HG03520 (cell line): Measurements from ENCODE around the gene SMG6.
A peak's percentile ranks its signal among the peaks of the same experiment; 100 is the strongest.

ENCODE experiments used
- ATAC-seq: cut with Tn5 transposase; IDR thresholded peaks from one replicate; pipeline ENCODE4 v1.9.1; 2021; ENCODE audit warnings: mild to moderate bottlenecking, moderate library complexity; ENCODE audit not compliant: unreplicated experiment

The SMG6 gene

GRCh38 chr17:2064147-2064489 is 239.5 kb downstream of the SMG6 start:
- ATAC-seq: no peak

GRCh38 chr17:2063261-2064146 is 240.1 kb downstream of the SMG6 start:
- ATAC-seq: no peak

GRCh38 chr17:2062571-2063183 is 240.9 kb downstream of the SMG6 start:
- no peak for ATAC-seq

GRCh38 chr17:2061441-2061958 is 242.1 kb downstream of the SMG6 start:
- no peak for ATAC-seq

- ATAC-seq: no peak
These were observed 242.7 kb downstream of the SMG6 start for GRCh38 chr17:2060681-2061440.

- no peak for ATAC-seq
These were observed 243.3 kb downstream of the SMG6 start for GRCh38 chr17:2060385-2060658.

GRCh38 chr17:2059547-2060384 is 243.8 kb downstream of the SMG6 start:
- ATAC-seq: no peak

- no peak for ATAC-seq
These were observed 244.7 kb downstream of the SMG6 start for GRCh38 chr17:2058586-2059546.

- ATAC-seq: no peak
These were observed 245.6 kb downstream of the SMG6 start for GRCh38 chr17:2057760-2058585.

GRCh38 chr17:2057175-2057759 is 246.3 kb downstream of the SMG6 start:
- ATAC-seq: no peak

GRCh38 chr17:2056206-2057174 is 247.1 kb downstream of the SMG6 start:
- ATAC-seq: no peak

- peak; percentile 3 for ATAC-seq
These were observed 248.0 kb downstream of the SMG6 start for GRCh38 chr17:2055292-2056205.

- peak; percentile 35 for ATAC-seq
These were observed 248.9 kb downstream of the SMG6 start, which contains the start of gene HIC1 for GRCh38 chr17:2054512-2055291. TSS of gene HIC1 (plus strand) at chr17:2055103. CDS start at chr17:2056691, 1,588 bp downstream.

- ATAC-seq: no peak
These were observed 249.4 kb downstream of the SMG6 start for GRCh38 chr17:2054262-2054511.

GRCh38 chr17:2053380-2054261 is 250.0 kb downstream of the SMG6 start:
- no peak for ATAC-seq
